ENCODE measurements around the gene NAGLU. TPM values are rescaled to one million over a fixed set of nuclear protein-coding genes. Genes with fewer than 3 reads are reported as not detected.
A peak's percentile ranks its signal among the peaks of the same experiment; 100 is the strongest.

NAGLU gene
- total and polyA plus RNA-seq, 2 of the 13 experiments (the other 11 are each of a cell fraction or from before 2014, with no cell fraction given) = 28.2 to 40.1 TPM

- 0 out of 2 replicates have a peak, but pooled peaks have one; percentile 20 for TF ChIP-seq ZBTB46 (CRISPR knock-in tag; IDR thresholded peaks at IDR 0.05; ENCODE audit: borderline replicate concordance)
- TF ChIP-seq SKIL (CRISPR knock-in tag; IDR thresholded peaks at IDR 0.05; ENCODE audit: borderline replicate concordance) = 0 out of 2 replicates have a peak, but pooled peaks have one; percentile 12
- peak; percentile 96 for TF ChIP-seq ELF3 (CRISPR knock-in tag; IDR thresholded peaks at IDR 0.05)
- TF ChIP-seq THAP8 (CRISPR knock-in tag; IDR thresholded peaks at IDR 0.05; ENCODE audit: borderline replicate concordance) = no peak
- peak; percentile 41; the same call in 1 of the 2 replicates for TF ChIP-seq ZNF574 (CRISPR knock-in tag; IDR thresholded peaks at IDR 0.05)
- no peak for TF ChIP-seq ZNF451 (CRISPR knock-in tag; IDR thresholded peaks at IDR 0.05)
- TF ChIP-seq AGO2 (optimal IDR thresholded peaks at IDR 0.05; ENCODE audit: low read depth, low read length) = peak; percentile 70
- peak; percentile 87 for TF ChIP-seq KAT8 (CRISPR knock-in tag; IDR thresholded peaks at IDR 0.05)
- no peak for TF ChIP-seq ZUFSP (CRISPR knock-in tag; IDR thresholded peaks at IDR 0.05; ENCODE audit: borderline replicate concordance)
- TF ChIP-seq ZNF777 (CRISPR knock-in tag; IDR thresholded peaks at IDR 0.05) = peak; percentile 79
- no peak; the same call in 1 of the 2 replicates for TF ChIP-seq HMG20A (CRISPR knock-in tag; IDR thresholded peaks at IDR 0.05; ENCODE audit: borderline replicate concordance)
- peak; percentile 77; the same call in 1 of the 2 replicates for TF ChIP-seq ZSCAN9 (CRISPR knock-in tag; IDR thresholded peaks at IDR 0.05; ENCODE audit: borderline replicate concordance)
- 0 out of 2 replicates have a peak, but pooled peaks have one; percentile 34 for TF ChIP-seq ETV6 (CRISPR knock-in tag; conservative IDR thresholded peaks at IDR 0.05)
- TF ChIP-seq ZBTB33 (CRISPR knock-in tag; IDR thresholded peaks at IDR 0.05) = 0 out of 2 replicates have a peak, but pooled peaks have one; percentile 46
- peak; percentile 73 for TF ChIP-seq YY1 (IDR thresholded peaks at IDR 0.05; ENCODE audit: insufficient read depth, insufficient replicate concordance, low read depth, low read length)
- peak; percentile 54; the same call in 1 of the 2 replicates for TF ChIP-seq HIVEP1 (CRISPR knock-in tag; IDR thresholded peaks at IDR 0.05)
- no peak for TF ChIP-seq CEBPB (IDR thresholded peaks at IDR 0.05; ENCODE audit: borderline replicate concordance, low read depth, low read length)
Observed at GRCh38 chr17:42536048-42536371, at the start of gene NAGLU (continued).

Data from HepG2 (cell line).